Urothelium cell line (cell line): ENCODE data around the gene GPR32.
"Not testable (repeated sequence)": the region's sequence is repeated elsewhere in the genome, so short reads cannot be mapped to it uniquely, and the experiment has no call there.

Experiments
- DNase-seq: peaks from one replicate; pipeline ENCODE4 v3.0.0; 2011; ENCODE audit warnings: low spot score, mixed read lengths
- FAIRE-seq: peaks from 2 replicates; lab custom pipeline; 2011; peaks lifted over from hg19 to GRCh38; lab: Jason Lieb, UNC

GPR32 gene

DNA sequence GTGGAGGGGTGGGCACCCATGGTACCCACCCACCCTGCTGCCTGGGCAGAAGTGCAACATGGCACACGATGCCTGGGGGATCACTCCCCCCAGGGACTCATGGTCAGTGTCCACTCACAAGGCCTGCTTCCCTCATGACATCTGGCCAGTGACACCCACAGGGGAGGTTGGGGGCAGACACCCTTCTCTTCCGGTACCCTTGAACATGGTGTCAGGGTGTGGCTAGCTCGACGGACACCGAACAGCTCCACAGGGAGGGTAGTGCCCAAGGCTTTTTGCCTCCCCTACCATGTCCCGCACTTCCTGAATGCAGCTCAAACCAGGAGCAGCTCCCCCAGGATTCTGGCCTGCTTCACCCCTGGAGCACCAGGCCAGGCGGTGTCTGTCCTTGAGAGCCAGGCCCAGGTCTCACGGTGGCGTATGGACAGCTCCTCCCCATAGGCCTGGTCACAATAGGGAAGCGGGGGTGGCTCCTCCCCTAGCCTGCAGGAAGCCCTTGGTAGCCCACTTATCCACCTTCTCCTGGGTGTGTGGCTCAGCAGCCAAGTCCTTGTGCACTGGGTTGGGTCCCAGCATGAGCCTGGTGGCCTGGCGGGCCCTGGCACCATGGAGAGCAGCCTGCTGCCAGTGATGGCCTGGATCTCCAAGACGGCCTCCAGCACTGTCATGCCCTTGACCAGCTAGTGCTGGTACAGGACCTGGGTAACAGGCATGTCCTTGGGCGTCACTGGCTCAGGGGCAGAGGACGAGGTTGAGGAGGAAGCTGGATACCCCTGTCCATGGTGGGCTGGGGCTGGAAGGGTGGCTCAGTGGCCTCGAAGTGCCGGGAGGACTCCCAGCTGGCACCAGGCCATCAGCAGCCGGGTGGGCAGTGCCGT lies 27.8 kb downstream of the GPR32 start:
- DNase-seq, result no peak
- FAIRE-seq, result no peak

DNA sequence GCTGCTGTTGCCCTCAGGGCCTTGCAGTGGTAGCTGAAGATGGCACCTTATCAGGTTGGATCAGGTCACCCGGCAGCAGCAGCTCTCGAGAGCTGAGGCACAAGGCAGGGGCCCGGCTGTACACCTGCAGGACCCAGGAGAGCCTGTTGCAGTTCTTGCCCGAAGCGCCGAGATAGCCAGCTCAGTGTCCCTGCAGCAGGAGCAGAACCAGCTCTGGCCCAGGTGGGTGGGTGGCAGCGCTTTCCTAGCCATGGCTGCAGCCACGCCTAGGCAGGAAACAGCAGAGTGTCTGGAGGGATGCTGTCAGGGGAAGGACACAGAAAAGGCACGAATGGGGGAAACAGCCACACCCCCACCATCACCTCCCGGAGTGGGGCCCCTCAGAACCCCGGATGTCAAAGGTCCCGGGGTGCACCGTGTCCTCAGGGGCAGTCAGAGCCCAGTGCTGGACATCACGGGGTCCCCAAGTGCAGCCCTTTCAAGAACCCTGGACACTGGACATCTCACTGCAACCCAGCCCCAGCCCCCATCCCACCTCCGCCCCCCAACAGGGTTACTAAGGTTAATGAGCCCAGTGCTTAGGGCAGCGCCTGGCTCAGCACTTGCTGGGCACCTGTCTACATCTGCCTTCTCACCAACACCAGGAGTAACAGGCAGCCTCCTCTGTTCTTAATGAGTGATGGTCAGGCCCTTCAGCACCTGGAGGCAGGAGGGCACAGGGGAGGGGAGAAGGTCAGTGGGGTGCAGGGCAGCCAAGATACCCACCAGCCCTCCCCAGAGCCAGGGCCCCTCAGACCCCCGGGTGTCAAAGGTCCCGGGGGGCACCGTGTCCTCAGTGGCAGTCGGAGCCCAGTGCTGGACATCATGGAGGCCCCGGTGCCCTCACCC lies 28.6 kb downstream of the GPR32 start:
- no peak for FAIRE-seq

DNA sequence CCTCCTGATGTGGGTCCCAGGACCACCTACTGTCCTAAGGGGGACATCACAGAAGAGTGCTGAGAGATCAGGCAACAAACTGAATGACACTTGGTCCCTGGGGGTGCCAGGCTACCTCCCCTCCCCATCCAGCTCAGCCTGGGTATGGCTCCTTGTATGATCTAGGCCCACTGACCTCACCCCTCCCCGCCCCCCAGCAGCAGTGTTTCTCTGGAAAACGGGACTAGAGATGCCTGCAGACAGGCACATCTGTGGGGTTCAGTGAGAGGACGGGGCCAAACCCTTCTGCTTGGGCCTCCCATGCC lies 29.2 kb downstream of the GPR32 start:
- FAIRE-seq, result no peak
- no peak for DNase-seq

More for the DNA sequence above, 28.6 kb downstream of the GPR32 start:
- no peak for DNase-seq

DNA sequence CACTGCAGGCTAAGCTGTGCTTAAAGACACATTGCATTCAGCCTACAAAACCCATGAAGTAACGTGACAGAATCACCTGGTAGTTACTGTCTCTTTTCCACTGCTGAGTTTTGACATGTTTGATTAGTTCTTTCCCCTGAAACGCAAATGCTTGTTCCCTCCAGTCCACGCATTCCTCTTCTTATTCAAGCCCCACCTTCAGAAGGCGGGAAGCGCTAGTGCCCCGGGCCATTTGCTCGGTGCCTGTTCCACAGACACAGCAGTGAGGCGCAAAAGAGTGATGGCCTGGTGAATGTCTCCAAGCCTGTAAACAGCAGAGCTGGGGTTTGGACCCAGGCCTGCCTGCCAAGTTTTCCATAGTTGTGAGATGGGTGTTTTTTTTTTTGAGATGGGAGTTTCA lies 30.8 kb downstream of the GPR32 start:
- DNase-seq, result no peak
- FAIRE-seq, result no peak

DNA sequence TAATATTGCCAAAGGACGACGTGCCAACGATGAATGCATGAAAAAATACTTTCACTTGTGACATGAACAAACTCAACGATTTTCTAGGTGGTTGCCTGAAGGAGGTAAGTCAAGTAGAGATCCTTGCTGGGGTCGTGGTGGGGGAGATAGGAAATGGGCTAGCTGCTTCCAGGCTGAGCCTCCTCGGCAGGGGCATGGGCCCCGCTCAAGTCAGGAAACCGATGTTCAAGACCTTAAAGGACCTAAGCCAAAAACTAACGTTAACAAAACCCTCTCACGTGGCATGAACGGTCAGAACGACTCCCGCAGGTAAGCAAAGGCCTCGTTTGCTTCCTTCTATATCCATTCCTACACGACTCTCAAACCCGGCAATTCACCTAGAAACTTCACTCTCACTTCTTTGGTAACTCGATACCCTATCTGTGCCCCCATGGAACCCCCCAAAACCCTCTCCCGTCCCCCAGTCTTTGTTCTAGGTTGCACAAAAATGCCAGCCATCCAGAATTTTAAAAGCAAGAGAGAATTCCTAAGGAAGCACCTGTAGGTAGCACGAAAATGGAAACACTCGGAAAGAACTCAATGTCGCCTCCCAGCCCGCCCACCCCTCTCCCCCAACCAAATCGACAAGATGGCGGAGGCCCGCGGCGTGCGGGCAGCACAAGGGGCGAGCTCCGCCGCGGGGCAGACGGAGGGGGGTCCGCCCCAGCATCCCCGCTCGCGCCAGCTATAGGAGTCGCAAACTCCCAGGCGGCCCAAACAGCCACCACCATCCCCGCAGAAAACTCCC lies 33.6 kb downstream of the GPR32 start:
- FAIRE-seq, result no peak
- DNase-seq, result peak; percentile 49

DNA sequence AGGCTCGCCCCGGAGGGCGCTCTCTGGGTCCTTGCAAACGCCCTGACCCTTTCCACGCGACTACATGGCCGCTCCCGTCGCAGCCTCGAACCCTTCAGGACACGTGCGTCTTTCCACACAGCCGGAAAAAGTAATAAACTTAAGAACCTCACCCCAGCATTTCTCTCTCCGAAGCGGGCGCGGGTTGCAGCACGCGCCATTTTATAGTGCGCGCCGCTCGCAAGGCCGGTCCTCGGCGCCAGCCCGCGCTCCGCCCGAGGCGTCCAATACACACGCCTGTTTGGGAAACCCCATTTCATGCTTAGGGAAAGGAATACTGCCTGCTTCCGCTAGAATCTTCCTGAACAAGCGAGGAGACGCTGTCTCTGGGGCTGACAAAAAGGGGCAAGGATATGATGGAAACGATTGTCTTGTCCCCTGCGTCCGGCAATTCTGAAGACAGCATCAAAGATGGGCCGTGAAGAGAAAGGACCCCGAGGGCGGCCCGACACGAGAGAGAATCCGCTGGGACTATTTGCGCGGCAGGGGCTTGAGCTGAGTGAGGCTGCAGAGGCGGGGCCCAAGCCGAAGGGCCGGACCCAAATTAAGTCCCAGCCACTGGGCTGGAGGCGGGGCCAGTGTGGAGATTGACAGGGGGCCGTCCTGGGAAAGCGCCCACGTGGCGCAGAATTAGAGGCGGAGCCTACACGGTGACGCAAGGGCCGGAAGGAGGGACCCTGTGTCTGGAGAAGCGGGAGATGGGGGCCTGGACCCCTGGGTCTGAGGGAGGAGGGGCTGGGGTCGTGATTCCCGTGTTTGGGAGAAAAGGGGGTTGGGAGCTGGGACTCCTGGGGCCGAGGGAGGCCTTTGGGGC lies 34.4 kb downstream of the GPR32 start:
- DNase-seq (peak; percentile 98), FAIRE-seq (no peak)

DNA sequence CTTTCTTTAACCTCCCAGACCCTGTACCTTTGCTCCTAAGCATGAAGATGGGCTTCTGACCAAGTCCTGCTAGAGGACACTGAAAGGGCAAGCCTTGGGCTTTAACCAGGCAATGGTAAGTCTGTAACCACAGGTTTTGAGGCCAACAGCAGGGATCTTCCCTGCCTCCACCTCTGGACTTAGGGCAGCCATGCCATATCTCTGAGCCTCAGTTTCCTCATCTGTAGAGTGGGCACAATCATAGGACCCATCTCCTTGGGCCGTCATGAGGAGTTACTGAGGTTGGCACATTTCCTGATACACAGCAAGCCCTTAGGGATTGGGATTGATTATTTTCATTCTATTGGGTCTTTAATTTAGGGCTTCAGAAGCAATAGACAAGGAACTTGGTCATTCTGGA lies 38.6 kb downstream of the GPR32 start:
- FAIRE-seq, result no peak

DNA sequence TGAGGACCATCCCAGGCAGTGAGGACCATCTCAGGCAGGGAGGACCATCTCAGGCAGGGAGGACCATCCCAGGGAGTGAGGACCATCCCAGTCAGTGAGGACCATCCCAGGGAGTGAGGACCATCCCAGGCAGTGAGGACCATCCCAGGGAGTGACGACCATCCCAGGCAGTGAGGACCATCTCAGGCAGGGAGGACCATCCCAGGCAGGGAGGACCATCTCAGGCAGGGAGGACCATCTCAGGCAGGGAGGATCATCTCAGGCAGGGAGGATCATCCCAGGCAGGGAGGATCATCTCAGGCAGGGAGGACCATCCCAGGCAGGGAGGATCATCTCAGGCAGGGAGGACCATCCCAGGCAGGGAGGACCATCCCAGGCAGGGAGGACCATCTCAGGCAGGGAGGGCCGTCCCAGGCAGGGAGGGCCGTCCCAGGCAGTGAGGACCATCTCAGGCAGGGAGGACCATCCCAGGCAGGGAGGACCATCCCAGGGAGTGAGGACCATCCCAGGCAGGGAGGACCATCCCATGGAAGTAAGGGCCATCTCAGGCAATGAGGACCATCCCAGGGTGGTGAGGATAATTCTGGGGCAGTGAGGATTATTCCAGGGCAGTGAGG lies 41.5 kb downstream of the GPR32 start:
- FAIRE-seq, result peak; percentile 69
- not testable (repeated sequence) for DNase-seq

More for the DNA sequence above, 38.6 kb downstream of the GPR32 start:
- no peak for DNase-seq

DNA sequence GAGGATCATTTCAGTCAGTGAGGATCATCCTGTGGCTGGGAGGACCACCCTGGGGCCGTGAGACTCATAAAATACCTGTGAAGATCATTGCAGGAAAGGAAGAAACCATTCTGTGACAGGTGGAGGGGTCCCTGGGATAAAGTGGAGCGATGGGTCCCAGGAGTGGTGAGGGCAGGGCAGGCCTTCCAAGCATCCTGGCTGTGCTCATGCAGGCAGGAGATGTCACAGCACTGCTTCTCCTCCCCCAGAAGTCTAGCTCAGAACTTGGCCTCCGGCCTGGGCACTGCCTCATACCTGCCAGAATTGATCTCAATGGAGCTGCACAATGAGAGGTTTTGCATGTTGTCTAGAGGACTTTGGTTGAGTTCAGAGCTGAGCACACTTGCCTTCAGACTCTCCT lies 42.2 kb downstream of the GPR32 start:
- FAIRE-seq, result no peak
- no peak for DNase-seq

DNA sequence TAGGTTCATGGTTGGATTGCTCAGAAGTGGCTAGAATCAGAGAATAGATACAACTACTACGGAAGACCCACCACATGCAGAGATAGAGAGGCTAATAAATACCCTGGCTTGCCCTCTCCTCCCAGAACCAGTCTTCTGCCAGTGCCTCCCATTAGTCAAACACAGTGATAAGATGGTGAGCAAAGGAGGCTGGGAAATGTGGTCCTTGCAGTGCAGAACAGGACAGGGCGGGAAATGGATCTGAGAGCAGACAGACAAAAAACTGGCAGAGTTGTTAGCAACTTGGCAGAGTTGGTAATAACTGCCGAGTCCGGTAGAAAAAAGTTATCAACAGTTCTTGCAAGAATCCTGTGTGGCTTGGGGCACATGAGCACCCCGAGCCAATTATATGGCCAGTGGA lies 44.6 kb downstream of the GPR32 start:
- FAIRE-seq, result no peak
- DNase-seq, result no peak

DNA sequence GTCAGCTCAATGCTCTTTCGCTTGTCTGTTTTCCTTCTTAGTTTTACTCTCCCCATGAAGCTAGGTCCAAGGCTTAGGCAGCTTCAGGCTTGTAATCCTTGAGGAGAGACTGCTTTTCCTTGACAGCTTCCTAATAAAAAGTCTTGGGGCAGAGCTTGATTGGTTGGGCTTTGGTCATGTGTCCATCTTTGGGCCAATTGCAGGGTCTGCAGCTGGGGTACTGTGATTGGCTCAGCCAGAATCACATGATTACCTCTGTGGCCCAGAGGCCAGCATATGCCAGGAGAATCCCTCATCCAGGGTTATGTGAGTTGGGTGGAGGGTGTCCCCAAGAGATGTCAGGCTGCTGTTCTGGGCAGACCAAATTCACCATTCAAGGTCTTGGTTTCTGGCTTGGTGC lies 45.2 kb downstream of the GPR32 start:
- FAIRE-seq, result no peak
- no peak for DNase-seq

DNA sequence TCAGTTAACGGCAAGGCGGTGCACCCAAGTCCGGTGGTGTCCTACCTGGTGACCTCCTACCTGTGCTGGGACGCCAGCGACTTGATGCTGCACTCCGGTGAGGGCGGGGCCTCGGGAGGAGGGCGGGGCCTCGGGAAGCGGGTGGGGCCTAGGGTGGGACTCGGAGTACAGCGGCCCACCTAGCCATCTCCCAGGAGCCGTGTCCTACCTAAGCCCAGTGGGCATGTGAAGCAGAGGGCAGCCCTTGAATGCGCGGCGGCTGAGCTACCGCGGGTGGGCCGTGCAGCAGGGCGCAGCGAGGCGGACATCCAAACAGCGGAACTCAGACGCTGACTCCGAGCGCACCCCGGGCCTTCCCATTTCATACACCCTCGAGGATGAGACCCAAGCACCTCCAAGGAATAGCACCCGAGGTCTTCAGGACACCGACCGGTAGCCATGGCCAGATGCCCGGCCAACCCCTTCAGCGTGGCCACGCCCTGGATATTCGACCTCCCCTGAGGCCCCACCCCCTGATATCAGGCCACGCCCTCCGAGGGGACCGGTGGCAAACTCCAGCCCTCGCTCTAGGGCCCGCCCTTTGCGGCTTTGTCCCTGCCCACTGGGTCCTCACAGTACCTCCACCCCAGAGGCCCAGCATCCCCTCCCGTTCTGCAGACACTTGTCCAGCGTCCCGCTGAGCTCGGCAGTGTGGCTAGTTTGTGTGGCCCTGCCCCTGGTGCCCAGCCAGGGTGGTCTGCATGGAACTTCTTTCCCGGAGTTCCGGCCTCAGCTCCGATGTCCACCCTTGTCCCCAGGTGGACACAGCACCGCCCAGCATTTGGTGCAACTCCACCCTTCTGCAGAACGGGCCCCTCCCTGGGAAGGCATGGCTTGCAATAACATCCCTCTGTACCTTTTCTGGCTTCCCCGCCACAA lies 47.9 kb downstream of the GPR32 start:
- DNase-seq, result peak; percentile 87
- FAIRE-seq, result no peak

DNA sequence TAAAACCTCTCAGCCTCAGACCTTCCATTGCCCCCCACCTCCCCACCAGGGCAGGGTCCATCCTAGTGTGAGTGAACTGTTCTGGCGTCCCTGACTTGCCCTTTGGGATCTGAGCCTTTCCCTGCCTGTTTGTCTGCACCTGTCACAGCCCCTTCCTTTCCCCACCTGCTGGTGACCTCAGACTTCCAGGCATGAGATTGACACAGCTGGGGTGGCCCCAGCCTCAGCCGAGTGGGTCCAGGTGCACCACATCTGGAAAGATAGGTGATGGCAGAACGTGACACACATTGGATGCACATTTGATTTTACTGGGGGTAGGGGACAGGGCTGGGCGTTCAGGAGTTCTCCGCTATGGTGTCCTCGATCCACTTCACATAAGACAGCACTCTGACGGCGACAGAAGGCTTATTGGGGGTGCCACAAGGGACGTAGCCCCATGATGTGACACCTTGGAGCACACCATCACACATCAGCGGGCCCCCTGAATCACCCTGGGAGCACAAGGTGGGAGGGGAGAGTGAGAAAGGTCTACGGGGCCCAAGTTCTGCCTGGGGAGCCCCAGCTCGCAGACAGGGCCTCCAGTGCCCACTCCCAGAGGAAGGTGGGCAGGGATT lies 48.7 kb downstream of the GPR32 start:
- FAIRE-seq (peak; percentile 66), DNase-seq (no peak)

DNA sequence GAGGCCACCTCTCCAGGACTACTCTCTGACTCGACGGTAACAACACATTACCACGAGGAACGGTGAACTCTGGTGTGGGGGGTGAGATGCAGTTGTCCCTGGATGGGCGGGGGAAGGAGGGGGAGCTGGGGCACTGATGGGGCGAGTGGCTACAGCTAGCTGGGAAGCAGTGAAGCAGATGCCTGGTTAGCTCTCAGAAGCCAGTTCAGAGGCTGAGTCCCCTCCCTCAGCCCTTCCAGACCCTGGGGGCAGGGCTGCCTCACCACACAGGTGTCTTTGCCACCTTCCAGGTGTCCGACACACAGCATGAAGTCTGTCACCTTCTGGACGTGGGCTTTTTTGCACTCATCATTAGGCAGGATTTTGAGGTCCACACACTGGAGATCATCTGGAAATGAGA lies 49.4 kb downstream of the GPR32 start:
- no peak for FAIRE-seq

DNA sequence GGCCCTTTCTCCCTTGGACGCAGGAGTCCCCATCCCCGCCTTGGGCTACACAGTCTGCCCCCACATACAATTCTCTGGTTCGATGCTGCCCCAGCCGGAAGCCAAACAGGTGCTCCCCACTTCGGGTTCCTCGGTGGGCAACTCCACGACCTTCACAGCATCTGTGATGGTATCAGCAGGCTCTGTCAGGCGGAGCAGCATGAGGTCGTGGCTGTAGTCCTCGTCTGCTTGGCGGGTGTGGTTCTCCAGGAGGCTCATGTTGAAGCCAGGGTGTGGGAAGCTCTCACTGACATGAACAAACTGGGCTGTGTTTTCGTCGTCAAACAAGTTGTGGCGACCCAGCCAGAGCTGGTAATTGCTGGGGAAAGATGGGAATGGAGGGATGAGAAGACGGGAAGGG lies 49.8 kb downstream of the GPR32 start:
- DNase-seq (no peak), FAIRE-seq (no peak)

More for the DNA sequence above, 49.4 kb downstream of the GPR32 start:
- no peak for DNase-seq

DNA sequence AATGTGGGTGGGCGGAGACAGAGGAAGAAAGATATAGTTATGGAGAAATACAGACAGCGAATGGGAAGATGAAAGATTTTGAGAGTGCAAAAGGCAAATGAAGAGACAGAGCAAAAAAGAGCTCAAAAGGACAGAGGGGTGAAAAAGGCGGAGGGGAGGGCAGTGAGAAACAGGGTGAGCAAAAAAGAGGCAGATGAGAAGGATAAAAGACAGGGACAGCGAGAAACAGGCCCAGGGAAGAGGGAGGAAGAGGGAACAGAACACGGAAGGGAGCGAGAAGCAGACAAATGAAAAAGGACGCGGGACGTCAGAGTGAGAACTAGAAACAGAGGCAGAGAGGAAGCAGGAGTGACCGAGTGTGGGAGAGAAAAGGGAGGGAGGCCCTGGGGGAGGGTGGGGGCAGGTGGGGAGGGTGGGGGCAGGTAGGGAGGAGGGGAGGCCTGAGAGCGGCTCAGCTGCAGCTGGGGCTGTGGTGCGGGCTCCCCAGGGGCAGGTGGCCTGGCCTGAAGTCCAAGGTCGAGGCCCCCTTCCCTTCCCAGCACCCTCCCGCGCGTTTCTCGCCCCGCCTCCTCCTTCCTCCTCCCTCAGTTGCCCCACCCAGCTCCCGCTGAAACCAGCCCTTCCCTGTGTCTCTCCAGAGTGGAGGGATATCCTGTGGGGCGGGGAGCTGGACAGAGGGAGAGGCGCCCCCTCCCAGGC lies 50.4 kb downstream of the GPR32 start:
- DNase-seq, result peak; percentile 33
- no peak for FAIRE-seq

DNA sequence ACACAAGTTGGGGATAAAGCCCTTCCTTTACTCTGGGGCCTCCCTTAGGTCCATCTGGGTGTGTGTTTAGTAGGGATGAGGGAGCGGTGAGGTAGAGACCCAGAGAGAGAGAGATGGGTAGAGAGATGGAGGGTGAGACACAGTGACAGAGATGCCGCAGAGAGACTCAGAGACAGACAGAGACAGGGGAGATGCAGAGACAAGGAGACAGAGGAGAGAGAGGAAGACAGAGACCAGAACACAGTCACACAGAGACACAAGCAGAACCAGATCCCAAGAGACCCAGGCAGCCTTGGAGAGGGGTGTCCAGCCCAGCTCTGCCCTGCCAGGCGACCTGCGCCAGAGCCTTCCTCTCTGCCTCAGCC lies 51.0 kb downstream of the GPR32 start:
- FAIRE-seq (no peak), DNase-seq (no peak)
